Measurements from ENCODE around the gene EPB41L5.
"Not testable (repeated sequence)": the region's sequence is repeated elsewhere in the genome, so short reads cannot be mapped to it uniquely, and the experiment has no call there.

The EPB41L5 gene

GRCh38 chr2:120029672-120030640, 17.1 kb downstream of the EPB41L5 start:
- DNase-seq: no peak

DNA sequence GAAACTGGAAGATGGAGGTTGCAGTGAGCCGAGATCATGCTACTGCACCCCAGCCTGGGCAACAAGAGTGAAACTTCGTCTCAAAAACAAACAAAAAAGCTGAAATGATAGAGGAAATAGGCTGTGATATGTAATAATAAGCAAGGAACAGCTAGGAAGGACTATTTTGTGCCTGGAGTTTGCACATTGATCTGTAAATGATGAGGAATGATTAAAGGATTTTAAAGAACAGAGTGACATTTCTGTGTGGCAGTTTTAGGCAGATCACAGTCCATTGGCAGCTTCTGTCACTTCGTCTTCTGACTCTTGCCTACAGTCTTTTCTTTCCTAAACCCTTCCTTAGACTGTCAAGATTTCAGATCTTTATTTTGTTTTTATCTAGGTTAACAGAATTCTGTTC, 19.4 kb downstream of the EPB41L5 start:
- DNase-seq: no peak

- DNase-seq: no peak
These were observed 21.1 kb downstream of the EPB41L5 start for GRCh38 chr2:120034027-120034426.

DNA sequence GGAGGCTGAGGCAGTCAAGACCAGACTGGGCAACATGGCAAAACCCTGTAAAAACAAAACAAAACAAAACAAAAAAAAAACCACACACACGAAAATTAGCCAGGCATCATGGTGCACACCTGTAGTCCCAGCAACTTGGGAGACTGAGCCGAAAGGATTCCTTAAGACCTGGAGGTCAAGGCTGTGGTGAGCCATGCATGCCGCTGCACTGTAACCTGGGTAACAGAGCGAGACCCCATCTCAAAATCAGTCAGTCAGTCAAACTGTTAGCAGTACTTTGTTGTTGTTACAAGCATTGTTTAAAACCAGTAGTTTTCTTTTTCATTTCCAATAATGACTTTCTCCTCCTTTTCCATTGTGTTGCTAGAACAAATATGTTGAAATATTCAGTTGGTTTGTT, 21.7 kb downstream of the EPB41L5 start:
- DNase-seq: no peak

- DNase-seq: no peak
These were observed 23.3 kb downstream of the EPB41L5 start for GRCh38 chr2:120036145-120036544.

DNA sequence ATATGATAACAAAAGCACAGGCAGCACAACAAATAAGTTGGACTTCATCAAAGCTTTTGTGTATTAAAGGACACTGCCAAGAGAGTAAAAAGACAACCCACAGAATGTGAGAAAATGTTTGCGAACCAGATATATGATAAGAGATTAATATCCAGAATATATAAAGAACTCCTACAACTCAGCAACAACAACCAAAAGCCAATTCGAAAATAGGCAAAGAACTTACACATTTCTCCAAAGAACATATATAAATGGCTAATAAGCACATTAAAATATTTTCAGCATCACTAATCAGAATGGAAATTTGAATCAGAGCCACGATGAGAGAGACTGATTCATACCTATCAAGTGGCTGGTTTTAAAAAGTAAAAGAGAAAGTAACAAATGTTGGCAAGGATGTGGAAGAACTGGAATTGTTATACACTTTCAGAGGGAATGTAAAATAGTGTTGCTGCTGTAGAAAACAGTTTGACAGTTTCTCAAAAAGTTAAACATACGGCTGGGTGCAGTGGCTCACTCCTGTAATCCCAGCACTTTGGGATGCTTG, 25.2 kb downstream of the EPB41L5 start:
- DNase-seq: no peak

DNA sequence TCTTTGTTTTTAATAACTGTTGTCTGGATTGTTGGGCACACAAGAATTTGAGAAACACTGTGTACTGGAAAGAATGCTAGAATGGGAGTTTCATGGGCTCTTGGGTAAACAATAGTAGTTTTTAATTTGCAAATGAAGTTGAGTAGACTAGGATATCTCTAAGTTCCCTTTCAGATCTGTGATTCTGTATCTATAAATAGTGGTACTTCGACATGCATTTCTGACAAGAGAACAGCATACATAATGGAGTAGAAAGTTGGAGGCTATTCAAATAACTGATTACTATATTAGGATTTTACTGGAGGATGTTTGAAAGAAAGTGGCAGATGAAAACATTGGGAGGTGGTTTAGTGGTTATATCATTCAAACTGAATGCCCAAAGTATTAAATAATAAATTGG, 29.5 kb downstream of the EPB41L5 start:
- DNase-seq: no peak

DNA sequence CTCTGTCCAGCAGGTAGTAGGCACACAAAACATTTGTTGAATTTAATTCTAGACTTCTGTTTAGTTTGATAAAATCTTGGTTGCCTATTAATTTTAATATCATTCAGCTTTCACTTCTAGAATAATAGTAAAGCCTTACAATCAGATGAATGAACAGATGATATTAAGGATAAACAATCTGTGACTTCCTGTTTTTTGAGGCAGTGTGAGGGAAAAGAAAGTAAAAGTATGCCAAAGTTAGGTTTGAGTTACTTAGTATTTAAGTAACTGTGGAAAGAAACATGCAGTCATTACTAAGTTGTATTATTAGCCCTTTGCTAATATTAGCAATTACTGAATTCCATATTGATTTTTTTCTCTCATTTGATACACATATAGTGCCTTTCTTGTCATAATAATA, 31.5 kb downstream of the EPB41L5 start:
- no peak for DNase-seq

DNA sequence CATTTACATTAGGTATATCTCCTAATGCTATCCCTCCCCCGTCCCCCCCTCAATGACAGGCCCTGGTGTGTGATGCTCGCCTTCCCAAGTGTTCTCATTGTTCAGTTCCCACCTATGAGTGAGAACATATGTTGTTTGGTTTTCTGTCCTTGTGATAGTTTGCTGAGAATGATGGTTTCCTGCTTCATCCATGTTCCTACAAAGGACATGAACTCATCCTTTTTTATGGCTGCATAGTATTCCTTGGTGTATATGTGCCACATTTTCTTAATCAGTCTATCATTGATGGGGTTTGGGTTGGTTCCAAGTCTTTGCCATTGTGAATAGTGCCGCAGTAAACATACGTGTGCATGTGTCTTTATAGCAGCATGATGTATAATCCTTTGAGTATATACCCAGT, 32.9 kb downstream of the EPB41L5 start:
- not testable (repeated sequence) for DNase-seq

DNA sequence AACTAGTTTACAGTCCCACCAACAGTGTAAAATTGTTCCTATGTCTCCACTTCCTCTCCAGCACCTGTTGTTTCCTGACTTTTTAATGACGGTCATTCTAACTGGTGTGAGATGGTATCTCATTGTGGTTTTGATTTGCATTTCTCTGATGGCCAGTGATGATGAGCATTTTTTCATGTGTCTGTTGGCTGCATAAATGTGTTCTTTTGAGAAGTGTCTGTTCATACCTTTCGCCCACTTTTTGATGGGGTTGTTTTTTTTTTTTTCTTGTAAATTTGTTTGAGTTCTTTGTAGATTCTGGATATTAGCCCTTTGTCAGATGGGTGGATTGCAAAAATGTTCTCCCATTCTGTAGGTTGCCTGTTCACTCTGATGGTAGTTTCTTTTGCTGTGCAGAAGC, 33.4 kb downstream of the EPB41L5 start:
- not testable (repeated sequence) for DNase-seq

- DNase-seq: no peak
These were observed 39.7 kb downstream of the EPB41L5 start for GRCh38 chr2:120052597-120052996.

DNA sequence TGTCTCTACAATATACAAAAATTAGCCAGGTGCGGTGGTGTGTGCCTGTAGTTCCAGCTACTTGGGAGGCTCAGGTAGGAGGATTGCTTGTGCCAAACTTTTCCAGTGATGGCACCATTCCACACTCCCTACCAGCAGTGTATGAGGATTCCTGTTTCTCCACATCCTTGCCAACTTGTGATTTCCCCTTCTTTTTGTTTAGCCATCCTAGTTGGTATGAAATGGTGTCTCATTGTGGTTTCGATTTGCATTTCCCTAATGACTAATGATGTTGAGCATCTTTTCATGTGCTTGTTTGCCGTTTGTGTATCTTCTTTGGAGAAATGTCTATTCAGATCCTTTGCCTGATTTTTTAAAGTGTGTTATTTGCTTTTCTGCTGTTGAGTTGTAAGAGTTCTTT, 41.0 kb downstream of the EPB41L5 start:
- DNase-seq: no peak

DNA sequence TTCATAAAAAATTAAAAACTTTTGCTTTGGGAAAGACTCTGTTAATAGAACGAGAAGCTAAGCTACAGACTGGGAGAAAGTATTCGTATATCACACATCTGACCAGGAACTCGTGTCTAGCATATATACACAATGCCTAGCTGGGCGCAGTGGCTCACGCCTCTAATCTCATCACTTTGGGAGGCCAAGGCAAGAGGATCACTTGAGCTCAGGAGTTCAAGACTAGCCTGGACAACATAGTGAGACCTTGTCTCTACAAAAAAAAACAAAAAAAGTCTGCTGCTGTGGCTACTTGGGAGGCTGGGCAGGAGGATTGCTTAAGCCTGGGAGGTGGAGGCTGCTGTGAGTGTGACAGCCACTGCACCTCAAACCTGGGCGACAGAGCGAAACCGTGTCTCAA, 46.6 kb downstream of the EPB41L5 start:
- no peak for DNase-seq

DNA sequence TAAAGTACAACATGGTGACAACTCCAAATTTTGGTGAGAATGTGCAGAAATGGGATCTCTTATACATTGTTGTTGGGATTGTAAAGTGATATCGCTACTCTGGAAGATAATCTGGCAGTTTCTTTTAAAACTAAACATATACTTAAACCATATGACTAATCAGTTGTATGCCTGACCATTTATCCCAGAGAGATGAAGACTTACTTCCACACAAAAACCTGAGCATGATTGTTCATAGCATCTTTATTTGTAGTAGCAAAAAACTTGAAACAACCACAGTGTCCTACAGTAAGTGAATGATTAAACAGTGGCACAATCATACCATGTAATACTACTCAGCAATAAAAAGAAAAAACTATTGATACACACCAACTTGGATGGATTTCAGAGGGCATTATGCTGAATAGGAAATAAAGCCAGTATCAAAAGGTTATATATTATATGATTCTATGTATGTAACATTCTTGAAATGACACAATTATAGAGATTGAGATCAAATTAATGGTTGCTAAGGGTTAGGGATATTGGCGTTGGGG, 47.3 kb downstream of the EPB41L5 start:
- no peak for DNase-seq

- no peak for DNase-seq
These were observed 51.8 kb downstream of the EPB41L5 start for GRCh38 chr2:120064664-120065063.

GRCh38 chr2:120066800-120067547, 54.1 kb downstream of the EPB41L5 start:
- DNase-seq: peak; percentile 84

GRCh38 chr2:120068040-120068658, 55.3 kb downstream of the EPB41L5 start:
- not testable (repeated sequence) for DNase-seq

DNA sequence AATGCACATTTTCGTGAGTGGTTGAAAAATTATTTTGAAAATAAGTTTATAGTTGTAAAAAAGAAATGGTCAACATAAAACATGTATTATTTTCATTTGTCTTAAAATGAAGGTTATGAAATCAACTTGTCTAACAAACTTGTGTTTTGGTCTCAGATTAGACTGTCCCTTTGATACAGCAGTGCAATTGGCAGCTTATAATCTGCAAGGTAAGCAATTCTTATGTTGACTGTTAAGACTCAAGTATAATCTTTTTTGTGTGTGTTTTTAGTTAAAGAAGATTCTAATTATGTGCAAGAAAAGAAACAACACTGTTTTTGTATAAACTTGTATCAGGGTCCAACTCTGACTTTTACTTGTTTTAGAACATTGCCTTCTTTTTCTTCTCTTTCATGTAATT, 62.7 kb downstream of the EPB41L5 start:
- DNase-seq: no peak

DNA sequence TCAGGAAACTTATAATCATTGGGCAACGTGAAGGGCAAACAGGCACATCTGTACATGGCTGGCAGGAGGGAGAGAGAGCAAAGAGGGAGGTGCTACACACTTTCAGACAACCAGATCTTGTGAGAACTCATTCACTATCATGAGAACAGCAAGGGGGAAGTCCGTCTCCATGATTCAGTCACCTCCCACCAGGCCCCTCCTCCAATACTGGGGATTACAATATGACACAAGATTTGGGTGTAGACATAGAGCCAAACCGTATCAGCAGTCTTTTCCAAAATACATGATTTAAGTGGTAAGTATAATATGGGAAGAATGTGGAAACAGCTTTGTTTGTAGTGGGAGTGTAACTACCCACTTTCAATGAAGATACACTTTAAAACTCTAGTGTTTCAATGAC, 65.0 kb downstream of the EPB41L5 start:
- DNase-seq: no peak

DNA sequence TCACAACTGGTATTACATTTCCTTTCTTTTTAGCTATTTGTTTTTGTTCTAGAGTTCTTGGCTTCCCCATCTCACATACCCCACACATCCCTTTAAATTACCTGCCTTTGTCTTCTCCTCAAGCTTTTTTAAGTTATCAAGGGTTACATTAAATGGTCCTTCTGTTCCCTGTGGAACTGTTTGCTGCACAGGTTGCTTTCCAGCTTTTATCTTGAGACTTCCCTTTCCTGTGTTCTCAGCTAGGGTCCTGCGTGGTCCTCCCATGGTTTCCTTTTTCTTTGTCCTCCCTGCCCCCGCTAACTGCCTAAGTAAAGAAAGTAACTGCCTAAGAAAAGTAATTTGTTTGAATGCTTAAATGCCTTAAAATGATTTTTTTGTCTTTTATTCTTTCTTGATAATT, 66.8 kb downstream of the EPB41L5 start:
- no peak for DNase-seq

DNA sequence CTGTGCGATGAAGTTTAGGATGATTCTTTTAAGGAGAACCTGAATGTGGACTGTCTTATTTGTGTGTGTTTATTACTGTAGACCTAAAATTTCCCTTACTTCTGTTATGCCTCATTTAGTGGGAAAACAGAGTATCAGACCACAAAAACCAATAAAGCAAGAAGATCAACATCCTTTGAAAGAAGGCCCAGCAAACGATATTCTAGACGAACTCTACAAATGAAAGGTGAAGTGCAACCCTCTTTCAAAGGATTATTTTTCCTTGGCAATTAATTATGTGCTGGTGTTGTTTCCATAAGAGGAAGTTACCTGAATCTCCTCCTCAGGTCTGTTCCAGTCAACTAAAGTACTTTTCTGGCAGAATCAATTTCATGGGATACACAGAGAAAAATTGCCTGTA, 78.6 kb downstream of the EPB41L5 start:
- no peak for DNase-seq

- no peak for DNase-seq
These were observed 81.9 kb downstream of the EPB41L5 start for GRCh38 chr2:120094795-120095194.

- DNase-seq: no peak
These were observed 87.8 kb downstream of the EPB41L5 start for GRCh38 chr2:120100627-120101026.
